Natural killer cell (primary cell): ENCODE results near the gene KAT6B. TPM values are rescaled to one million over a fixed set of nuclear protein-coding genes. Genes with fewer than 3 reads are reported as not detected.
A peak's percentile ranks its signal among the peaks of the same experiment; 100 is the strongest.

Experiments used
- ATAC-seq, 3 donors: fragments of 150-1000 bp in 2 of 3; fragments of 200-7000 bp in 1 of 3; cut with Tn5 transposase; 1 replicate in 1 of 3; 2 replicates in 2 of 3; pipeline ENCODE4 v1.10.0; 2021; ENCODE audit warnings: mild to moderate bottlenecking in 2 of 3, moderate library complexity in 2 of 3
- DNase-seq, 2 donors: peaks; one replicate each; pipeline versions ENCODE4 v3.0.0 to v3.0.0-alpha.2; 2013 to 2021; ENCODE audit warnings: mixed read lengths in 1 of 2
- H3K27ac ChIP-seq: one replicate; pipeline ENCODE4 v1.5.1; 2013; ENCODE audit warnings: mild to moderate bottlenecking, low read length
- H3K27me3 ChIP-seq: one replicate; pipeline ENCODE4 v1.6.1; 2013; ENCODE audit warnings: low read length; ENCODE audit not compliant: control insufficient read depth, insufficient read depth
- H3K36me3 ChIP-seq: one replicate; pipeline ENCODE4 v1.6.1; 2013; ENCODE audit warnings: low read length; ENCODE audit not compliant: control insufficient read depth, insufficient read depth
- H3K4me1 ChIP-seq: one replicate; pipeline ENCODE4 v1.6.1; 2013; ENCODE audit warnings: low read length; ENCODE audit not compliant: control insufficient read depth, insufficient read depth
- H3K4me3 ChIP-seq: one replicate; pipeline ENCODE4 v1.5.1; 2013; ENCODE audit warnings: low read length
- H3K9me3 ChIP-seq: one replicate; pipeline ENCODE4 v1.6.1; 2013; ENCODE audit warnings: low read length; ENCODE audit not compliant: control insufficient read depth, insufficient read depth
- H3K27ac Mint-ChIP-seq, 2 donors: one replicate each; pipeline ENCODE4 v1.8.0; 2022; ENCODE audit warnings: mild to moderate bottlenecking in 2 of 2, mixed read lengths in 2 of 2, moderate library complexity in 1 of 2
- H3K27me3 Mint-ChIP-seq, 2 donors: one replicate each; pipeline ENCODE4 v1.8.0; 2022; ENCODE audit warnings: low read depth in 2 of 2, mixed read lengths in 2 of 2
- H3K36me3 Mint-ChIP-seq: one replicate; pipeline ENCODE4 v1.8.0; 2022; ENCODE audit warnings: mixed read lengths
- H3K4me1 Mint-ChIP-seq, 2 donors: one replicate each; pipeline ENCODE4 v1.8.0; 2022; ENCODE audit warnings: mixed read lengths in 2 of 2
- H3K4me3 Mint-ChIP-seq: one replicate; pipeline ENCODE4 v1.8.0; 2022; ENCODE audit warnings: mild to moderate bottlenecking, moderate library complexity, mixed read lengths
- H3K9me3 Mint-ChIP-seq, 2 donors: one replicate each; pipeline ENCODE4 v1.8.0; 2022; ENCODE audit warnings: mixed read lengths in 2 of 2
- WGBS: methylation state at CpG from one replicate; pipeline ENCODE4 v1.1.7; 2013; ENCODE audit warnings: missing lambda C conversion rate; ENCODE audit not compliant: insufficient coverage; 5-methylcytosine and 5-hydroxymethylcytosine counted together
- intact Hi-C: fragments of 100-400 bp; cut with micrococcal nuclease; formaldehyde crosslinking; loops from one replicate; pipeline ENCODE4 v1.14.2; 2022
- total RNA-seq, 4 donors: library from RNA; stranded (reverse); fragments of 120-200 nt in 1 of 4; gene quantifications; one replicate each; pipeline versions ENCODE4 v1.2.3 to v1.2.4, GENCODE V29; 2013 to 2022
- TF ChIP-seq, protein P1 (sequence below): fragments of 200-600 bp; IDR thresholded peaks from one replicate; pipeline ENCODE4 v1.8.0; 2022; ENCODE audit warnings: antibody characterized with exemption

KAT6B gene
- total RNA-seq, 3 donors from 2014 or later (not counting 1 experiment from before 2014, with no cell fraction given), result 117 to 133 (median 121) TPM

DNA sequence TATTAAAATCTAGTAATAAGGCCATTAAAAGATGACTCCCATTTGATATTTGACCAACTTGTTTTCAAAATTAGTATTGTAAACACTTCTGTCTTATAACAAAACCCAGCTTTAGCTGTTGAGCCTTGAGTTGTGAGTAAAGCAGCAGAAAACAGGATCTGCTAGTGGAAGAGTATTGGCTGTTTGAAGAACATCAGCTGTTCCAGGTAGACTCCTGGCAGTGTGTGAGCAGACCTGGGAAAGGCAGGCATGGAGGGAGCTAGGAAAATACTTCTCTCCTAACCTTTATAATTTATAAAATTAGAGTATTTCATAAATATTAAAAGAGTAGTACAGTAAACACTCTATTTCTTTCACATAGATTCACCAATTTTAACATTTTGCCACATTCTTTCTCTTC lies 29.0 kb downstream of the KAT6B start:
- Mint-ChIP-seq H3K4me3 (peak overlapping the region; percentile 71), H3K27me3 (no peaks in the 10 kb centered on the region), H3K27ac (peak overlapping the region; percentile 73 to 77), H3K9me3 (no peaks in the 10 kb centered on the region), H3K4me1 (peaks cover 45 to 53% of the 10 kb centered on the region in 2 donors), H3K36me3 (no peaks in the 10 kb centered on the region)
- ATAC-seq (no peak), DNase-seq (no peak)
- Histone ChIP-seq H3K9me3 (no peaks in the 10 kb centered on the region), H3K27me3 (no peaks in the 10 kb centered on the region), H3K27ac (peak overlapping the region; percentile 65), H3K36me3 (no peaks in the 10 kb centered on the region), H3K4me3 (no peak overlapping the region), H3K4me1 (peaks cover 12% of the 10 kb centered on the region)
- TF ChIP-seq, protein P1, sequence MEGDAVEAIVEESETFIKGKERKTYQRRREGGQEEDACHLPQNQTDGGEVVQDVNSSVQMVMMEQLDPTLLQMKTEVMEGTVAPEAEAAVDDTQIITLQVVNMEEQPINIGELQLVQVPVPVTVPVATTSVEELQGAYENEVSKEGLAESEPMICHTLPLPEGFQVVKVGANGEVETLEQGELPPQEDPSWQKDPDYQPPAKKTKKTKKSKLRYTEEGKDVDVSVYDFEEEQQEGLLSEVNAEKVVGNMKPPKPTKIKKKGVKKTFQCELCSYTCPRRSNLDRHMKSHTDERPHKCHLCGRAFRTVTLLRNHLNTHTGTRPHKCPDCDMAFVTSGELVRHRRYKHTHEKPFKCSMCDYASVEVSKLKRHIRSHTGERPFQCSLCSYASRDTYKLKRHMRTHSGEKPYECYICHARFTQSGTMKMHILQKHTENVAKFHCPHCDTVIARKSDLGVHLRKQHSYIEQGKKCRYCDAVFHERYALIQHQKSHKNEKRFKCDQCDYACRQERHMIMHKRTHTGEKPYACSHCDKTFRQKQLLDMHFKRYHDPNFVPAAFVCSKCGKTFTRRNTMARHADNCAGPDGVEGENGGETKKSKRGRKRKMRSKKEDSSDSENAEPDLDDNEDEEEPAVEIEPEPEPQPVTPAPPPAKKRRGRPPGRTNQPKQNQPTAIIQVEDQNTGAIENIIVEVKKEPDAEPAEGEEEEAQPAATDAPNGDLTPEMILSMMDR, result no peak
- intact Hi-C loops, result no loop called here

DNA sequence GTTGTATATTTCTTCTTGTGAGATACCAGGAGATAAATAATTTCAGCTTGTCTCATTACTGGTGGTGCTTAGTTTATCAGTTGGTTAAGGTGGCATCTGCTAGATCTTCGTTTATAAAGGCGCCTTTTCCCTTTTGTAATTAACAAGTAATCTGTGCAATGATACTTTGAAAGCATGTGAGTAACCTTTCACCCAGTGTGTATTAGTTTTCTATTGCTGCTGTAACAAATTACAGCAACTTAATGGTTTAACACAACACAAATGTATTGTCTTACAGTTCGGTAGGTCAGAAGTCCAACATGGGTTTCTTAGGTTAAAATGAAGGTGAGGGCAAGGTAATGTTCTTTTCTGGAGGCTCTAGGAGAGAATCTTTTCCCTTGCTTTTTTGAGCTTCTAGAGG lies 30.5 kb downstream of the KAT6B start:
- H3K4me3 ChIP-seq, result no peak overlapping the region
- H3K36me3 ChIP-seq, result no peaks in the 10 kb centered on the region
- H3K4me1 ChIP-seq, result peaks cover 12% of the 10 kb centered on the region
- Mint-ChIP-seq H3K4me1 (peaks cover 42 to 54% of the 10 kb centered on the region in 2 donors), H3K36me3 (no peaks in the 10 kb centered on the region), H3K4me3 (no peak overlapping the region), H3K27me3 (no peaks in the 10 kb centered on the region), H3K9me3 (no peaks in the 10 kb centered on the region), H3K27ac (peak overlapping the region in 1 of 2 donors; percentile 47)
- H3K27me3 ChIP-seq, result no peaks in the 10 kb centered on the region
- ATAC-seq (no peak), DNase-seq (no peak)
- TF ChIP-seq, protein P1, result no peak
- WGBS, result 94% methylated on average over 2 of the region's 3 CpGs
- no peaks in the 10 kb centered on the region for H3K9me3 ChIP-seq
- H3K27ac ChIP-seq, result no peak overlapping the region
- intact Hi-C loops, result no loop called here

DNA sequence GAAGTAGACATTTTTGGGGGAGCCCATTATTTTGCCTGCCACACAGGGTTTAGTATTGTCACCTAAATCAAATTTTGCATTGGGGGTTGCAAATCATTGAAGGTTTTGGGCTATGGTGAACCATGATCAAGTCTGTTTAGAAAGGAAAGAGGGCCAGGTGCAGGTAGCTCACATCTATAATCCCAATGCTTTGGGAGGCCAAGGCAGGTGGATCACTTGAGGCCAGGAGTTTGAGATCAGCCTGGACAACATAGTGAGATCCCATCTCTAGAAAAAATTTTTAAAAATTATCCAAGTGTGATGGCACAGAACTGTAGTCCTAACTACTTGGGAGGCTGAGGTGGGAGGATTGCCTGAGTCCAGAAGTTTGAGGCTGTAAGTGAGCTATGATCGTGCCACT lies 31.2 kb downstream of the KAT6B start:
- intact Hi-C loops, result no loop called here
- H3K9me3 ChIP-seq, result no peaks in the 10 kb centered on the region
- peaks cover 39 to 53% of the 10 kb centered on the region in 2 donors for H3K4me1 Mint-ChIP-seq
- H3K27me3 Mint-ChIP-seq, result no peaks in the 10 kb centered on the region
- H3K36me3 ChIP-seq, result no peaks in the 10 kb centered on the region
- H3K27me3 ChIP-seq, result no peaks in the 10 kb centered on the region
- H3K4me1 ChIP-seq, result peaks cover 12% of the 10 kb centered on the region
- TF ChIP-seq, protein P1, result no peak
- no peak overlapping the region for H3K27ac ChIP-seq
- H3K9me3 Mint-ChIP-seq, result no peaks in the 10 kb centered on the region
- H3K4me3 ChIP-seq, result no peak overlapping the region
- WGBS, result no CpG with 5 or more reads among the region's 1 CpG
- no peak for ATAC-seq
- DNase-seq, result no peak
- H3K27ac Mint-ChIP-seq, result peak overlapping the region in 1 of 2 donors; percentile 47
- H3K4me3 Mint-ChIP-seq, result no peak overlapping the region
- no peaks in the 10 kb centered on the region for H3K36me3 Mint-ChIP-seq

DNA sequence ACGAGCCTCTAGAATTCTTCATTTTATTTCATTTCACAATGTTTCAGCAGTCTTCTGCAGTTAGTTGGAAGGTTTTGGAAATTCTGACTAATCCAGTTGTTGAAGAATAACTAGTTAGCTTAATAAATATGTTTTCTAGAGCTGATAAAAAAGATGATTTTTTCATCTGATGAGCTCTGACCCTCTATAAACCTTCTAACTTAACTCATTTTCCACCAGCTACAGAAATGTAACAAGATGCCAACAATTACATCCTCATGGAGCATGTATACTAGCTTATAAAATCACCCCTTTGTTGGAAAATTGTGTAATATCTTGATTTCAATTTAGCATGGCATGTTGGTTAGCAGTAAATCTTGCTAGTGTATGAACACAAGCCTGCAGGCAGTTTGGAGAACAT lies 33.1 kb downstream of the KAT6B start:
- no CpG with 5 or more reads among the region's 1 CpG for WGBS
- no peaks in the 10 kb centered on the region for H3K9me3 ChIP-seq
- no peak overlapping the region for H3K4me3 Mint-ChIP-seq
- intact Hi-C loops, result no loop called here
- TF ChIP-seq, protein P1, result no peak
- H3K27me3 Mint-ChIP-seq, result no peaks in the 10 kb centered on the region
- no peak overlapping the region for H3K4me3 ChIP-seq
- no peaks in the 10 kb centered on the region for H3K27me3 ChIP-seq
- H3K27ac ChIP-seq, result no peak overlapping the region
- H3K9me3 Mint-ChIP-seq, result no peaks in the 10 kb centered on the region
- H3K27ac Mint-ChIP-seq, result no peak overlapping the region
- no peak for DNase-seq
- no peak for ATAC-seq
- H3K36me3 ChIP-seq, result no peaks in the 10 kb centered on the region
- peaks cover 41 to 56% of the 10 kb centered on the region in 2 donors for H3K4me1 Mint-ChIP-seq
- H3K4me1 ChIP-seq, result peaks cover 4% of the 10 kb centered on the region
- H3K36me3 Mint-ChIP-seq, result no peaks in the 10 kb centered on the region
